ENCODE results near the gene JMJD1C.

GRCh38 chr10:63352976-63353375, 112.8 kb downstream of the JMJD1C start:
- TF ChIP-seq EZH2 (IDR thresholded peaks at IDR 0.05; ENCODE audit: borderline replicate concordance, low read depth, low read length, severe bottlenecking): no peak
- no peak for TF ChIP-seq MAX (IDR thresholded peaks at IDR 0.05; ENCODE audit: insufficient read depth, insufficient read length)
- TF ChIP-seq CTCF (IDR thresholded peaks at IDR 0.05; ENCODE audit: extremely low read depth in 1 of 2, insufficient read depth in 1 of 2, low read depth in 1 of 2, low read length in 2 of 2): no peak
- no peak for TF ChIP-seq POLR2A (IDR thresholded peaks at IDR 0.05; ENCODE audit: low read depth, low read length)
- no peak for TF ChIP-seq POLR2AphosphoS5 (IDR thresholded peaks at IDR 0.05; ENCODE audit: insufficient read depth, low read depth, low read length)
- TF ChIP-seq FOS (IDR thresholded peaks at IDR 0.05; ENCODE audit: borderline replicate concordance, insufficient read depth, low read length): no peak
- no peak for TF ChIP-seq MYC (IDR thresholded peaks at IDR 0.05; ENCODE audit: low read depth, low read length)
- TF ChIP-seq GATA2 (IDR thresholded peaks at IDR 0.05; ENCODE audit: insufficient read depth, insufficient read length, low read depth, low read length): no peak
- TF ChIP-seq JUN (IDR thresholded peaks at IDR 0.05; ENCODE audit: borderline replicate concordance, insufficient read depth, insufficient read length, low read depth): no peak

Data from endothelial cell of umbilical vein (primary cell).